ENCODE results near the gene CDV3. TPM values are rescaled to one million over a fixed set of nuclear protein-coding genes. Genes with fewer than 3 reads are reported as not detected.
"Not testable (repeated sequence)": the region's sequence is repeated elsewhere in the genome, so short reads cannot be mapped to it uniquely, and the experiment has no call there.

CDV3 gene
- total and polyA plus RNA-seq, 2 donors (not counting 1 experiment from before 2014, with no cell fraction given), result 39.8 to 188 TPM

- TF ChIP-seq CTCF (IDR thresholded peaks at IDR 0.05) (no peak), EZH2 (IDR thresholded peaks at IDR 0.05; ENCODE audit: borderline replicate concordance, insufficient read depth, low read depth, low read length, poor library complexity, severe bottlenecking) (no peak)
- H3K4me3 ChIP-seq (ENCODE audit: control extremely low read depth in 1 of 5, extremely low read depth in 1 of 5, insufficient read depth in 1 of 5, low read depth in 2 of 5, low read length in 4 of 5), result no peak overlapping the region
- H3K4me2 ChIP-seq (replicated peaks; ENCODE audit: low read depth, low read length, poor library complexity, severe bottlenecking), result no peak overlapping the region
- DNase-seq, result no peak
- peaks cover 0 to 3% (median 0%) of the 10 kb centered on the region in 3 donors for H3K9me3 ChIP-seq (ENCODE audit: control extremely low read depth in 1 of 3, control insufficient read depth in 2 of 3, insufficient read depth in 1 of 3, low read length in 2 of 3)
- no peak overlapping the region for H2AFZ ChIP-seq (ENCODE audit: insufficient read depth, low read depth, low read length, poor library complexity, severe bottlenecking)
- ChIA-PET CTCF (no interaction called here), POLR2A (no interaction called here)
- H3K4me1 ChIP-seq (ENCODE audit: control insufficient read depth in 2 of 2, insufficient read depth in 2 of 2, low read length in 2 of 2), result peaks cover 5 to 11% of the 10 kb centered on the region in 2 donors
- intact Hi-C loops (cut with micrococcal nuclease), result no loop called here
- Mint-ChIP-seq H3K4me3 (no peak overlapping the region), H3K27ac (no peak overlapping the region), H3K9me3 (ENCODE audit: insufficient read depth) (no peaks in the 10 kb centered on the region), H3K4me1 (peaks cover 10% of the 10 kb centered on the region), H3K27me3 (no peaks in the 10 kb centered on the region)
- no peaks in the 10 kb centered on the region for H4K20me1 ChIP-seq (ENCODE audit: control insufficient read depth, insufficient read depth, low read length, poor library complexity, severe bottlenecking)
- H3K27ac ChIP-seq (ENCODE audit: low read length in 2 of 2), result no peak overlapping the region
- ATAC-seq (ENCODE audit: low read depth), result no peak
- 86% methylated on average over 1 of the region's 4 CpGs for WGBS (ENCODE audit: insufficient coverage)
- no peaks in the 10 kb centered on the region for H3K36me3 ChIP-seq (replicated peaks in 1 of 2; ENCODE audit: control extremely low read depth in 1 of 2, control insufficient read depth in 1 of 2, extremely low read depth in 1 of 2, insufficient read depth in 2 of 2, low read length in 1 of 2)
- peaks cover 0 to 2% (median 0%) of the 10 kb centered on the region in 4 experiments for H3K27me3 ChIP-seq (replicated peaks in 1 of 4; ENCODE audit: control extremely low read depth in 1 of 4, control insufficient read depth in 3 of 4, insufficient read depth in 4 of 4, low read length in 3 of 4)
- H3K79me2 ChIP-seq (ENCODE audit: control insufficient read depth, insufficient read depth, low read length), result no peaks in the 10 kb centered on the region
- no peak overlapping the region for H3K9ac ChIP-seq (ENCODE audit: low read length)
Measured at GRCh38 chr3:133549565-133549964, 23.9 kb upstream of the CDV3 start.

GRCh38 chr3:133551589-133551988 is 21.9 kb upstream of the CDV3 start:
- ATAC-seq (ENCODE audit: low read depth); H3K4me3 Mint-ChIP-seq; H3K9me3 ChIP-seq (ENCODE audit: control extremely low read depth in 1 of 3, control insufficient read depth in 2 of 3, insufficient read depth in 1 of 3, low read length in 2 of 3); H3K36me3 ChIP-seq (replicated peaks in 1 of 2; ENCODE audit: control extremely low read depth in 1 of 2, control insufficient read depth in 1 of 2, extremely low read depth in 1 of 2, insufficient read depth in 2 of 2, low read length in 1 of 2); H4K20me1 ChIP-seq (ENCODE audit: control insufficient read depth, insufficient read depth, low read length, poor library complexity, severe bottlenecking); H3K9ac ChIP-seq (ENCODE audit: low read length); H3K27me3 ChIP-seq (replicated peaks in 1 of 4; ENCODE audit: control extremely low read depth in 1 of 4, control insufficient read depth in 3 of 4, insufficient read depth in 4 of 4, low read length in 3 of 4); H3K27ac ChIP-seq (ENCODE audit: low read length in 2 of 2); H3K27ac Mint-ChIP-seq; POLR2A ChIA-PET; H3K27me3 Mint-ChIP-seq; H3K9me3 Mint-ChIP-seq (ENCODE audit: insufficient read depth); H3K4me3 ChIP-seq (ENCODE audit: control extremely low read depth in 1 of 5, extremely low read depth in 1 of 5, insufficient read depth in 1 of 5, low read depth in 2 of 5, low read length in 4 of 5); intact Hi-C loops (cut with micrococcal nuclease); H3K4me2 ChIP-seq (replicated peaks; ENCODE audit: low read depth, low read length, poor library complexity, severe bottlenecking); H2AFZ ChIP-seq (ENCODE audit: insufficient read depth, low read depth, low read length, poor library complexity, severe bottlenecking); H3K79me2 ChIP-seq (ENCODE audit: control insufficient read depth, insufficient read depth, low read length); CTCF ChIA-PET; DNase-seq: not testable (repeated sequence)
- peaks cover 5 to 11% of the 10 kb centered on the region in 2 donors for H3K4me1 ChIP-seq (ENCODE audit: control insufficient read depth in 2 of 2, insufficient read depth in 2 of 2, low read length in 2 of 2)
- WGBS (ENCODE audit: insufficient coverage), result no CpG with 5 or more reads among the region's 14 CpGs
- peaks cover 12% of the 10 kb centered on the region for H3K4me1 Mint-ChIP-seq
